Omental fat pad (tissue), 4 donors: ENCODE data around the gene HLA-DRB5. TPM values are rescaled to one million over a fixed set of nuclear protein-coding genes. Genes with fewer than 3 reads are reported as not detected.
"Not testable (repeated sequence)": the region's sequence is repeated elsewhere in the genome, so short reads cannot be mapped to it uniquely, and the experiment has no call there.

Experiments
- ATAC-seq: fragments of 150-250 bp; one replicate; pipeline ENCODE4 v1.9.1; 2016; ENCODE audit warnings: mild to moderate bottlenecking, moderate library complexity; ENCODE audit not compliant: low FRiP score
- DNase-seq: peaks from one replicate; pipeline ENCODE4 v3.0.0-alpha.2; 2019; ENCODE audit warnings: low spot score
- CTCF ChIP-seq, 3 donors: fragments of 450-650 bp; IDR thresholded peaks; one replicate each; pipeline ENCODE4 v1.5.1; 2016 to 2017; ENCODE audit warnings: antibody characterized with exemption in 3 of 3, mild to moderate bottlenecking in 3 of 3, moderate library complexity in 2 of 3
- small RNA-seq: library from RNA; depleted of rRNA; stranded (forward); fragments of <200 nt; gene quantifications from one replicate; pipeline ENCODE3, GENCODE V24; 2016
- total RNA-seq, 4 donors: library from RNA; depleted of rRNA; stranded (reverse); fragments of >200 nt; gene quantifications; one replicate each; pipeline ENCODE4 v1.1.0, GENCODE V29; 2016

The HLA-DRB5 gene
- total RNA-seq, 4 donors from 2014 or later = 1.6 to 50.9 (median 5.5) TPM; not detected in 1

- no peak for TF ChIP-seq CTCF (IDR thresholded peaks at IDR 0.05)
- ATAC-seq (no peak), DNase-seq (no peak)
Observed at GRCh38 chr6:32475392-32476206, 54.5 kb downstream of the HLA-DRB5 start.

GRCh38 chr6:32473376-32474348 is 56.4 kb downstream of the HLA-DRB5 start:
- ATAC-seq = peak; percentile 37
- not testable (repeated sequence) for DNase-seq

DNA sequence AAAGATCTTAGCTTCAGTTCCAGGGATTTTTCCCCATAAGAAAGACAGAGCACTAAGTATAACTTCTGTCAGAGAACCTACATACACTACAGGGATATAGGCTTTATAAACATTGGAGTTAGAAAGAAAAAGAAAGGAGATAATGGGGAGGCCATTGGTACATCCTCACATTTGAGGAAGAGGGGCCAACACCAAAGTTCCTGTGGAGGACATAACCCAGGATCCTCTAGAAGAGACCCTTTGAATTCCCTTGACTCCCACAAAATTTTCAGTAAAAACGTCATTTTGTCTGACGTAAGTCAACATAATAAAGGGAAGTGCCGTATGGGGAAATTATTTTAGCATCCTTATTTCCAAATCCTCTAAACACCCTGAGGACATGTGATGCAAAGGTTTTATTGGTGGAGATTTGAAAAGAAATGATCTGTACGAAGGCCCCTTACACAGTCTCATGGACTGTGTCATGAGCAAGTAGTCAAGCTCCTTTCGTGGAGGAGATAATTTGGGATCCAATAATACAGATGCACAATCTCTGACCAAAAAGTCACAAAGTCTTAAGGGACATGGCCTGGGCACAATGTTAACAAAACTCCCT is 57.2 kb downstream of the HLA-DRB5 start:
- no peak for ATAC-seq
- no peak for DNase-seq
- TF ChIP-seq CTCF (IDR thresholded peaks at IDR 0.05) = no peak

GRCh38 chr6:32467743-32468503 is 62.2 kb downstream of the HLA-DRB5 start:
- ATAC-seq, DNase-seq: not testable (repeated sequence)

Small RNA genes within 50 kb of the gene (small RNA-seq; reads per million reads assigned to genes)
- gene RNU1-61P = not detected

Other genes with a start within 250 kb of the HLA-DRB5 start
- gene TSBP1, start 158.4 kb downstream of the HLA-DRB5 start, total RNA-seq = not detected
- not detected for gene BTNL2, start 123.1 kb downstream of the HLA-DRB5 start, total RNA-seq
- gene HLA-DRA, start 90.4 kb downstream of the HLA-DRB5 start, total RNA-seq = 100 to 1,000 TPM; 102 to 437 (median 303) TPM
- 10 to 100 TPM; 52.7 to 99.3 (median 57.4) TPM for gene HLA-DRB1, start 59.6 kb upstream of the HLA-DRB5 start, total RNA-seq
- 10 to 100 TPM in 1 of 4 donors, 1 to 10 TPM in 3; 1.8 to 14.5 (median 6.8) TPM for gene HLA-DQA1, start 107.1 kb upstream of the HLA-DRB5 start, total RNA-seq
- 1 to 10 TPM; 1.6 to 9.1 (median 2.4) TPM for gene HLA-DQB1, start 136.4 kb upstream of the HLA-DRB5 start, total RNA-seq
- 1 to 10 TPM in 1 of 4 donors, under 1 TPM in 2, not detected in 1; 0.56 to 2.4 (median 0.96) TPM for gene HLA-DQA2, start 211.1 kb upstream of the HLA-DRB5 start, total RNA-seq
- gene HLA-DQB2, start 233.2 kb upstream of the HLA-DRB5 start, total RNA-seq = 1 to 10 TPM in 2 of 4 donors, under 1 TPM in 1, not detected in 1; 0.96 to 7.4 (median 2.6) TPM